ENCODE results near the gene VGLL2.

The VGLL2 gene

DNA sequence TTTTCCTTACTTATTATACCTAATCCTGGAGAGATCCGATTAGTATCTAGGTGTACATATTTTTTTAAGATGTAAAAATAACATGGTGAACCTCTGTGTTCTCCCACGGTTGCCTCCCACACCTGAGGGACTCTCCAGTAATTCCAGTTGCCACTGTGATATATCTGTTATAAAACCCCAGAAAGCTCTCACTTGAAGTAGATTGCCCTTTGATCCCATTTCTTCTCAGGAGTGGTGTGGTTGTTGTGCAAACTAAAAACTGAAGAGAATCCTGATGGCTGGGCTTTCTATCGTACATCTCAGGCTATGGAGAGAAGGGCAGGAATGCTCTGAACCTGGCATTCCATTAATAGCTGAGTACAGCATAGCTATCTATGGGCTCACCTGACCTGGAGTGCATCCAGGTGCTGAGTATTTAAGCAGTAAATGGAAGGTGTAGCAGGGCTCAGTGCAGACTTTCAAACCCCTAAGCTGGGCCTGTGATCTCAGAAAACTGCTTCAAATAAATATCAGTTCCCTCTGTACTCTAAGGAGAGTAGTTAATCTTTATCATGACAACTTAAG lies 41.0 kb downstream of the VGLL2 start:
- H3K4me1 ChIP-seq (ENCODE audit: control insufficient read depth, insufficient read depth, low read length), result no peaks in the 10 kb centered on the region
- H3K27ac ChIP-seq (ENCODE audit: low read depth, low read length), result no peak overlapping the region

GRCh38 chr6:117307655-117308054 lies 42.3 kb downstream of the VGLL2 start:
- Histone ChIP-seq H3K27ac (ENCODE audit: low read depth, low read length) (no peak overlapping the region), H3K36me3 (ENCODE audit: control insufficient read depth, insufficient read depth, low read length) (no peaks in the 10 kb centered on the region), H3K4me3 (ENCODE audit: low read length) (no peak overlapping the region), H3K27me3 (ENCODE audit: control insufficient read depth, insufficient read depth, low read length) (no peaks in the 10 kb centered on the region), H3K4me1 (ENCODE audit: control insufficient read depth, insufficient read depth, low read length) (no peaks in the 10 kb centered on the region), H3K9ac (ENCODE audit: low read length) (no peak overlapping the region)

More for the DNA sequence above, 41.0 kb downstream of the VGLL2 start:
- H3K9ac ChIP-seq (ENCODE audit: low read length), result no peak overlapping the region
- H3K27me3 ChIP-seq (ENCODE audit: control insufficient read depth, insufficient read depth, low read length), result no peaks in the 10 kb centered on the region
- H3K4me3 ChIP-seq (ENCODE audit: low read length), result no peak overlapping the region
- H3K36me3 ChIP-seq (ENCODE audit: control insufficient read depth, insufficient read depth, low read length), result no peaks in the 10 kb centered on the region

DNA sequence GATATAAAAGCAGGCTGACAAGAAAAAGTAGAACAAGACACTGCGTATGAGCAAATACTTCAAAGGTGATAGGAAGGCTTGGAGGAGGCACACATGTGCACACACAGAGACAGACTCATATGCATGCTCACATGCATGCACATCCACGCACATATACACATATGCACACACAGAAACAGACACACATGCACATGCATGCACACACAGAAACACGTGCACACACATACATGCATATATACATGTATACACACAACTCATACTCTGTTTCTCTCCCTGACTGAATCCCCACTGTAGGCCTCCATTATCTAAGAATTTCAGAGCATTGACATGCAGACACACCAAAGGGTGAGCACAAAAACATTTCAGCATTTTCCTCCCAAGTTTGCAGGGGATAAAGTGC lies 43.7 kb downstream of the VGLL2 start:
- Histone ChIP-seq H3K36me3 (ENCODE audit: control insufficient read depth, insufficient read depth, low read length) (no peaks in the 10 kb centered on the region), H3K27ac (ENCODE audit: low read depth, low read length) (no peak overlapping the region), H3K9ac (ENCODE audit: low read length) (no peak overlapping the region), H3K4me3 (ENCODE audit: low read length) (no peak overlapping the region), H3K4me1 (ENCODE audit: control insufficient read depth, insufficient read depth, low read length) (no peaks in the 10 kb centered on the region), H3K27me3 (ENCODE audit: control insufficient read depth, insufficient read depth, low read length) (no peaks in the 10 kb centered on the region)

DNA sequence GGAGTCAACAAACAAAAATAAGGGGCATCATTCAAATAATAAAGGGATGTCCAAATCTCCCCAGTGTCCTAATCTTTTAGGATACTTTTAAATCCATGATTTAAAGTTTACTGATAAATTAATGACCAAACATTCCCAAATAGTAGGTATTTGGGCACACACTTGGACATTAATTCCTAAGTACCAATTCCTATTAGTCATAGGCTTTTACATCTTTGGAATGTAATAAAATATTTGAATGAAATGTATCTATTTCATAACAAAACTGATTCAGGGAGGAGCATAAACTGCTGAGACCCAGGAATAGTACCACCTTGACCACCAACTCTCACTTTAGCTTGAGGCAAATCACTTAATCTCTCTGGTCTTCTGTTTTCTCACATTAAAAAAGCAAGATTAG lies 44.3 kb downstream of the VGLL2 start:
- Histone ChIP-seq H3K27me3 (ENCODE audit: control insufficient read depth, insufficient read depth, low read length) (no peaks in the 10 kb centered on the region), H3K36me3 (ENCODE audit: control insufficient read depth, insufficient read depth, low read length) (no peaks in the 10 kb centered on the region), H3K4me1 (ENCODE audit: control insufficient read depth, insufficient read depth, low read length) (no peaks in the 10 kb centered on the region), H3K4me3 (ENCODE audit: low read length) (no peak overlapping the region), H3K27ac (ENCODE audit: low read depth, low read length) (no peak overlapping the region), H3K9ac (ENCODE audit: low read length) (no peak overlapping the region)

- Histone ChIP-seq H3K36me3 (ENCODE audit: control insufficient read depth, insufficient read depth, low read length) (no peaks in the 10 kb centered on the region), H3K4me1 (ENCODE audit: control insufficient read depth, insufficient read depth, low read length) (no peaks in the 10 kb centered on the region), H3K4me3 (ENCODE audit: low read length) (no peak overlapping the region), H3K27me3 (ENCODE audit: control insufficient read depth, insufficient read depth, low read length) (no peaks in the 10 kb centered on the region), H3K27ac (ENCODE audit: low read depth, low read length) (no peak overlapping the region), H3K9ac (ENCODE audit: low read length) (no peak overlapping the region)
Measured at GRCh38 chr6:117311310-117311709, 46.0 kb downstream of the VGLL2 start.

DNA sequence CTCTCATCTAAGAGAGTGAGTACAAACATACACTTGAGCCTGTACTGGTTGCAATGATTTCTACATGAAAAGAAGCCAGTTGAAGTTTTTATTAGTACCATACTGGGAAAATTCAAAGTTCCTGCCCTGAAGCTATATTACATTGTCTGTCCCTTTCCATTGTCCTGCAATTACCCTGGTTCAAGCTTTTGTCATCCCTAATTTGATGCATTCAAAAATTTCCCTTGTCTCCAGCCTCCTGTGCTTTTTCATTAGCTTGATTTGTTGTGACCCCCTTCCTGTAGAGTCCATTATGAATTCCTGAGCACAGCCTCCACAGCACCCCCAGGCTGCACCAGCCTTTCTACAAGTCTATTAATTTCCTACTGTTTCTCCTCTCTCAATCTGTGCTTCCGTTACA lies 46.4 kb downstream of the VGLL2 start:
- Histone ChIP-seq H3K27me3 (ENCODE audit: control insufficient read depth, insufficient read depth, low read length) (no peaks in the 10 kb centered on the region), H3K9ac (ENCODE audit: low read length) (no peak overlapping the region), H3K4me3 (ENCODE audit: low read length) (no peak overlapping the region), H3K4me1 (ENCODE audit: control insufficient read depth, insufficient read depth, low read length) (no peaks in the 10 kb centered on the region), H3K36me3 (ENCODE audit: control insufficient read depth, insufficient read depth, low read length) (no peaks in the 10 kb centered on the region), H3K27ac (ENCODE audit: low read depth, low read length) (no peak overlapping the region)

GRCh38 chr6:117317261-117317660 lies 51.9 kb downstream of the VGLL2 start:
- Histone ChIP-seq H3K27ac (ENCODE audit: low read depth, low read length) (no peak overlapping the region), H3K27me3 (ENCODE audit: control insufficient read depth, insufficient read depth, low read length) (no peaks in the 10 kb centered on the region), H3K9ac (ENCODE audit: low read length) (no peak overlapping the region), H3K4me3 (ENCODE audit: low read length) (no peak overlapping the region), H3K4me1 (ENCODE audit: control insufficient read depth, insufficient read depth, low read length) (no peaks in the 10 kb centered on the region), H3K36me3 (ENCODE audit: control insufficient read depth, insufficient read depth, low read length) (no peaks in the 10 kb centered on the region)

Data from rectal smooth muscle tissue (tissue), 1 donor.